Uterus (tissue), 4 donors: ENCODE data around the gene NUP188. TPM values are rescaled to one million over a fixed set of nuclear protein-coding genes. Genes with fewer than 3 reads are reported as not detected.

Experiments used
- DNase-seq, 2 donors: peaks; one replicate each; pipeline ENCODE4 v3.0.0-alpha.2; 2019 to 2020
- H3K27ac ChIP-seq, 2 donors: fragments of 200-600 bp; sonication (generic); 1 replicate in 1 of 2; 2 replicates in 1 of 2; pipeline ENCODE4 v1.5.1; 2016 to 2018
- H3K27me3 ChIP-seq, 2 donors: fragments of 200-600 bp; sonication (generic); one replicate each; pipeline ENCODE4 v1.5.1; 2018 to 2019; ENCODE audit warnings: control low read depth in 1 of 2
- H3K36me3 ChIP-seq, 2 donors: fragments of 200-600 bp; sonication (generic); one replicate each; pipeline ENCODE4 v1.5.1; 2019; ENCODE audit warnings: control low read depth in 1 of 2
- H3K4me1 ChIP-seq, 2 donors: fragments of 200-600 bp; sonication (generic); one replicate each; pipeline ENCODE4 v1.5.1; 2018 to 2019; ENCODE audit warnings: control low read depth in 1 of 2
- H3K4me3 ChIP-seq, 2 donors: fragments of 200-600 bp; sonication (generic); 1 replicate in 1 of 2; 2 replicates in 1 of 2; pipeline ENCODE4 v1.5.1; 2018 to 2019; ENCODE audit warnings: mild to moderate bottlenecking in 1 of 2
- H3K9me3 ChIP-seq, 2 donors: fragments of 200-600 bp; sonication (generic); one replicate each; pipeline ENCODE4 v1.5.1; 2019; ENCODE audit warnings: control low read depth in 1 of 2
- CTCF ChIP-seq, 4 experiments: fragments of 200-600 bp in 2 of 4; fragments of 450-650 bp in 2 of 4; sonication (generic) in 2 of 4; IDR thresholded peaks; one replicate each; pipeline ENCODE4 v1.5.1; 2016 to 2019; ENCODE audit warnings: antibody characterized with exemption in 4 of 4, mild to moderate bottlenecking in 2 of 4, moderate library complexity in 1 of 4
- POLR2A ChIP-seq, 2 donors: fragments of 450-650 bp; IDR thresholded peaks; one replicate each; pipeline ENCODE4 v1.6.1; 2016; ENCODE audit warnings: antibody characterized with exemption in 2 of 2, mild to moderate bottlenecking in 1 of 2, moderate library complexity in 1 of 2
- intact Hi-C: fragments of 100-400 bp; cut with DNase I; formaldehyde crosslinking; loops from one replicate; pipeline ENCODE4 v1.15.1; 2023; ENCODE audit warnings: low total_unique reads
- total RNA-seq, 4 donors: library from RNA; depleted of rRNA in 3 of 4; stranded (reverse); fragments of >200 nt in 3 of 4; gene quantifications; one replicate each; pipeline versions ENCODE4 v1.1.0 to v1.2.4, GENCODE V29; 2014 to 2023
- donor health status: DM: yes; HTN: yes; CAD: no.

Gene NUP188
- total RNA-seq, 4 donors from 2014 or later: 21.5 to 75.4 (median 36.9) TPM

DNA sequence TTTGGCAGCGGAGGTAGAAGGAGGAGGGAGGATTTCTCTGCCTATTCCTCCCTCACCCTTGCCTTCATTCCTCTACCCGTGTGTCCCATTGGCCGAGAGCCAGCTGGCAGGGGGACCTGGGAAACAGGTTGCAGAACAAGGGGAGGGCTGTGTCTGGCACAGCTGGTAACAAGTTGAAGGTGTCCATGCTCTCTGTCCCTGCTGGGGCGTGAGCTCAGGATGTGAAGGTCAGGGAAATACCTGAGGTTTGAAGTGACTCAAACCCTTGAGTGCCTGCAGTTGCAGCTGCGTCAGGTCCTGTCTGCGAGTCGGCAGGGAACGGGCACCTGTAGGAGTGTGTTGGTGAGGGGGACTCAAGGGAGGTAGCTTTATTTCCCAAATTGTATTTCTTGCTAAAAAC lies 105.1 kb downstream of the NUP188 start:
- no peak for DNase-seq
- H3K27me3 ChIP-seq: no peaks in the 10 kb centered on the region
- H3K4me3 ChIP-seq: no peak overlapping the region
- no peak for TF ChIP-seq POLR2A (IDR thresholded peaks at IDR 0.05)
- TF ChIP-seq CTCF (IDR thresholded peaks at IDR 0.05): no peak
- H3K9me3 ChIP-seq: no peaks in the 10 kb centered on the region
- no peaks in the 10 kb centered on the region for H3K4me1 ChIP-seq
- no peak overlapping the region for H3K27ac ChIP-seq
- no peaks in the 10 kb centered on the region for H3K36me3 ChIP-seq
- intact Hi-C loops: no loop called here

GRCh38 chr9:129053020-129053419 lies 105.5 kb downstream of the NUP188 start:
- no peak overlapping the region for H3K4me3 ChIP-seq
- intact Hi-C loops: no loop called here
- TF ChIP-seq CTCF (IDR thresholded peaks at IDR 0.05) (no peak), POLR2A (IDR thresholded peaks at IDR 0.05) (no peak)
- no peaks in the 10 kb centered on the region for H3K4me1 ChIP-seq
- H3K27ac ChIP-seq: no peak overlapping the region
- no peaks in the 10 kb centered on the region for H3K36me3 ChIP-seq
- no peaks in the 10 kb centered on the region for H3K9me3 ChIP-seq
- no peaks in the 10 kb centered on the region for H3K27me3 ChIP-seq
- DNase-seq: no peak

DNA sequence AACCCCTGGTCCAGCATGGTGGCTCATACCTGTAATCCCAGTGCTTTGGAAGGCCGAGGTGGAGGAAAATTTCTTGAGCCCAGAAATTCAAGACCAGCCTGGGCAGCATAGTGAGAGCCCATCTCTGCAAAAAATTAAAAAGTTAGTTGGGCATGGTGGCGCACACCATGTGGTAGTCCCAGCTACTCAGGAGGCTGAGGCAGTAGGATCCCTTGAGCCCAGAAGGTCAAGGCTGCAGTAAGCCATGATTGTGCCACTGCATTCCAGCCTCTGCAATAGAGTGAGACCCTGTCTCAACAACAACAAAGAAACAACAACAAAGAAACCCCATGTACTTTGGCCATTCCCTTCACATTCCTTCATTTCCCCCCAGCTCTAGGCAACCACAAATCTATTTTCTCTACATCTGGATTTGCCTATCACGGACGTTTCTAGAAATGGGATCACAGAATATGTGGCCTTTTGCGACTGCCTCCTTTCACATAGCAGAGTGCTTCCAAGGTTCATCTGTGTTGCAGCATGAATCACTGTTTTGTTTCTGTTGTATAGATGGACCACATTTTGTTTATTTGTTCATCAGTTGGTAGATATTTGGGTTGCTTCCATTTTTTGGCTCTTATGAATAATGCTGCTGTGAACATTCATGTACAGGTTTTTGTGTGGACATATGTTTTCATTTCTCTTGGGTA lies 106.8 kb downstream of the NUP188 start:
- DNase-seq: no peak
- intact Hi-C loops: no loop called here
- no peak overlapping the region for H3K27ac ChIP-seq
- no peak overlapping the region for H3K4me3 ChIP-seq
- no peaks in the 10 kb centered on the region for H3K9me3 ChIP-seq
- H3K27me3 ChIP-seq: no peaks in the 10 kb centered on the region
- no peak for TF ChIP-seq POLR2A (IDR thresholded peaks at IDR 0.05)
- TF ChIP-seq CTCF (IDR thresholded peaks at IDR 0.05): no peak
- H3K36me3 ChIP-seq: no peaks in the 10 kb centered on the region
- H3K4me1 ChIP-seq: no peaks in the 10 kb centered on the region

Other genes starting within 250 kb of the NUP188 start
- gene PKN3, start 245.2 kb upstream of the NUP188 start, total RNA-seq: 10 to 100 TPM in 1 of 4 donors, 1 to 10 TPM in 3; 2.4 to 19.5 (median 4.5) TPM
- gene ZDHHC12, start 223.6 kb upstream of the NUP188 start, total RNA-seq: 10 to 100 TPM in 1 of 4 donors, 1 to 10 TPM in 2, under 1 TPM in 1; 0.59 to 11.7 (median 6.5) TPM
- 10 to 100 TPM; 16.1 to 52.0 (median 21.2) TPM for gene ZER1, start 175.8 kb upstream of the NUP188 start, total RNA-seq
- gene TBC1D13, start 160.4 kb upstream of the NUP188 start, total RNA-seq: 10 to 100 TPM in 3 of 4 donors, 1 to 10 TPM in 1; 7.1 to 26.8 (median 23.3) TPM
- 10 to 100 TPM in 2 of 4 donors, 1 to 10 TPM in 2; 2.1 to 22.0 (median 9.1) TPM for gene ENDOG, start 129.2 kb upstream of the NUP188 start, total RNA-seq
- gene SPOUT1, start 117.9 kb upstream of the NUP188 start, total RNA-seq: 10 to 100 TPM in 2 of 4 donors, 1 to 10 TPM in 2; 4.4 to 34.2 (median 17.3) TPM
- gene KYAT1, start 65.7 kb upstream of the NUP188 start, total RNA-seq: 10 to 100 TPM in 1 of 4 donors, 1 to 10 TPM in 3; 1.5 to 11.0 (median 3.4) TPM
- gene LRRC8A, start 65.6 kb upstream of the NUP188 start, total RNA-seq: 10 to 100 TPM; 23.5 to 58.7 (median 30.8) TPM
- gene PHYHD1, start 26.7 kb upstream of the NUP188 start, total RNA-seq: 10 to 100 TPM; 23.2 to 30.8 (median 27.2) TPM
- 10 to 100 TPM in 3 of 4 donors, 1 to 10 TPM in 1; 10.0 to 22.3 (median 13.6) TPM for gene DOLK, start 96 bp upstream of the NUP188 start, total RNA-seq
- 100 to 1,000 TPM in 1 of 4 donors, 10 to 100 TPM in 3; 35.1 to 126 (median 81.8) TPM for gene SH3GLB2, start 80.6 kb downstream of the NUP188 start, total RNA-seq
- gene MIGA2, start 88.9 kb downstream of the NUP188 start, total RNA-seq: 10 to 100 TPM; 13.2 to 36.5 (median 34.0) TPM
- gene DOLPP1, start 133.4 kb downstream of the NUP188 start, total RNA-seq: 10 to 100 TPM in 1 of 4 donors, 1 to 10 TPM in 2, not detected in 1; 1.0 to 10.2 (median 9.7) TPM
- gene CRAT, start 163.1 kb downstream of the NUP188 start, total RNA-seq: 10 to 100 TPM; 20.0 to 42.4 (median 27.4) TPM
- 100 to 1,000 TPM in 1 of 4 donors, 10 to 100 TPM in 3; 28.9 to 107 (median 62.1) TPM for gene PTPA, start 163.7 kb downstream of the NUP188 start, total RNA-seq
- 10 to 100 TPM in 2 of 4 donors, 1 to 10 TPM in 2; 1.8 to 31.0 (median 14.5) TPM for gene IER5L, start 230.6 kb downstream of the NUP188 start, total RNA-seq